CD4-positive, alpha-beta T cell treated with Interleukin-17A for 1 hour (primary cell): ENCODE results near the gene DCAF8L2.
"Not testable (repeated sequence)": the region's sequence is repeated elsewhere in the genome, so short reads cannot be mapped to it uniquely, and the experiment has no call there.

Experiments used
- DNase-seq: peaks from one replicate; pipeline ENCODE4 v3.0.0-alpha.2; 2020

Gene DCAF8L2

DNA sequence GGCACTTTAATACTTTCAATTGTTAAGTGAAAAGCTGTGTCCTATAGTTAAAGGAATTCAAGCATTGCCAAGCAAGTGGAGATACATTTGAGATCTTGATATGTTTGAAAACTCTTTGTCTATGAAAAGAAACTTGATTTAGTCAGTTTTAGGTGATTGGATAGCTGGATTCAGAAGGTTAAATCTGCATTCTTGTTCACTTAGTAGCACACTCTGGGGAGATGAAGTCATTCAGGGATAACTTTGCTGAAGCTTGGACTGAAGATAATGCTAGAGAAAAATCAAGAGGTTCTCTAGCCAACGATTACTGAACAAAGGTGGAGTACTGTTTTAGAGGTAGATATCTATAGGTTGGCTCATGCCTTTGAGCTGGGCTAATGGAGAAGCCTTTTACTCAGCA, 90.6 kb downstream of the DCAF8L2 start:
- DNase-seq, result no peak

GRCh38 chrX:27683566-27684208, 93.5 kb downstream of the DCAF8L2 start:
- not testable (repeated sequence) for DNase-seq

DNA sequence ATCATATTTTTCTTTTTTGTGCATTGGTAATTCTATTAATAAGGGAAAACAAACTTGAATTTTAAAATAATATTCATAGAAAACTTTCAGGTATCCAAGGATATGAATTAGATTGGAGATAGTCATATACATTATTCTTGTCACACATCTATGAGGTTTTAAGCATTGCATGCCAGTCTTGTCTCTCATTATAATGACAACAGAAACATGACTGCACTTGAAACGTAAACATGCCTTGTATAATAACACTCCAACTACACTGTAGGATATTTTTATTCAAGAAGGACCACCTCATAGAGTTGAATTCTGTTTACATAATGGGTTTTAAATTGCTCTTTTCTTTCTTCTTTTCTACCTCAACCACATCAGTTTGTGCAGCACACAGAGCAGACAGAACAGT, 104.5 kb downstream of the DCAF8L2 start:
- no peak for DNase-seq

DNA sequence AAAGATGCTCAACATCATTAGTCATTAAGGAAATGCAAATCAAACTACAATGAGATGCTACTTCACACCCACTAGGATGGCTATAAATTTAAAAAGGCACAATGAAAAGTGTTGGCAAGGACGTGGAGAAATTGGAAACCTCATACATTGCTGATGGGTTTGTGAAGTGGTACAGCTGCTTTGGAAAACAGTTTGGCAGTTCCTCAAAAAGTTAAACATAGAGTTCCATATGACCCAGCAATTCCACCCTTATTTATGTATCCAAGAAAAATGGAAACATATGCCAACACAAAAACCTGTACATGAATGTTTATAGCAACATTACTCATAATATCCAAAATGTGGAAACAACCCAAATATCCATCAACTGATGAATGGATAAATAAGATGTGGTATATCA, 116.4 kb downstream of the DCAF8L2 start:
- no peak for DNase-seq

DNA sequence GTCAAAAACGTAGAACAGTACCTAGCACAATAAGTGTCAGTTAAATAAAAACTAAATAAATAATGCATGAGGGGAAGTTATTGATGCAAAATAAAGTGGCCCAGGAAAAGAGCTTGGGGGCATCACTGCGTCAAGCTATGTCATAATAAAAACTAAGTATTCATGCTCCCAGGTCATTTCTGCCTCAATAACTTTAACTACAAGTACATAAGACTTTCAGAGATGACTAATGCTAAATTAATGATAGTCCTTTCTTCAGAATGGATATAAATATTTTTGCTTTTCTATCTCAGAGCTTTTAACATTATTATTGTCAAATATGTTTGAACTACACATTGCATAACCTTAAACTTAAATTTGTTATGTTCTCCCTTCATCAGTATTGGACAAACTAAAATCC, 125.5 kb downstream of the DCAF8L2 start:
- DNase-seq, result no peak

- no peak for DNase-seq
These were observed 138.1 kb downstream of the DCAF8L2 start for GRCh38 chrX:27728291-27728690.

DNA sequence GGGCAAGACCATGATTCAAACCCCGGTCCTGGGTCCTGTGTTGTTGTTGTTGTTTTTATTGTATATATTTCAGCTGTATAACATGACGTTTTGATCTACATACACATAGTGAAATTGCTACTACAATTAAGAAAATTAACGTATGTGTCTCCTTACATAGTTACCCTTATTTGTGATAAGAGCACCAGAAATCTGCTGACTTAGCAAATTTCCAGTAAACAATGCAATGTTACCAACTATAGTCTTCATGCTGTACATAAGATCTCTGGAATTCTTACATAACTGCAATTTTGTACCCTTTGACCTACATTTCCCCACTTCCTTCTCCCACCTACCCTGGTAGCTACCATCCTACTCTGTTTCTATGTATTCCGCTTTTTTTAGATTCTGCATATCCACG, 141.8 kb downstream of the DCAF8L2 start:
- DNase-seq, result no peak

- no peak for DNase-seq
These were observed 145.8 kb downstream of the DCAF8L2 start for GRCh38 chrX:27735914-27736313.

DNA sequence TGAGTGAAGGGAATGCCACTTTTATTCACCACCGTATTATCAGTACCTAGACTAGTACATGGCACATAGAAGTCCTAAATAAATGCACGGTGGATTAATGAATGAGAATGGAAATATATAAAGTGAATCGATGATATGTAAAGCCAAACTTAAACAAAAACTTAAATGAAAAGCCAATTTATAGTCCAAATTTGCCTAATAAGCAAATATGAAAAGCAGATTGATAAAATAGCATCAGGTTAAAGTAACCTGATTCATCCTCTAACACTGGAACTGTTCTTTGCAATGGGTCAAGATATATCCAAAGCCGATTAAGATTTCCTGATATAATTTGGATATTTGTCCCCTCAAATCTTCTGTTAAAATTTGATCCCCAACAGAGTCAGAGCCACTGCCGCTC, 150.8 kb downstream of the DCAF8L2 start:
- no peak for DNase-seq

DNA sequence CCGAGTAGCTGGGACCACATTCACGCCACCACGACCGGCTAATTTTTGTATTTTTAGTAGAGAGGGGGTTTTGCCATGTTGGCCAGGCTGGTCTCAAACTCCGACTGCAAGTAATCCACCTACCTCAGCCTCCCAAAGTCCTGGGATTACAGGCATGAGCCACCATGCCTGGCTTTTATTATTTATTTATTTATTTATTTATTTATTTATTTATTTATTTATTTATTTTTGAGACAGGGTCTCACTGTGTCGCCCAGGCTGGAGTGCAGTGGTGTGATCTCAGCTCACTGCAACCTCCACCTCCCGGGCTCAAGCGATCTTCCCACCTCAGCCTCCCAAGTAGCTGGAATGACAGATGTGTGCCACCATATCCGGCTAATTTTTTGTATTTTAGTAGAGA, 153.4 kb downstream of the DCAF8L2 start:
- not testable (repeated sequence) for DNase-seq

DNA sequence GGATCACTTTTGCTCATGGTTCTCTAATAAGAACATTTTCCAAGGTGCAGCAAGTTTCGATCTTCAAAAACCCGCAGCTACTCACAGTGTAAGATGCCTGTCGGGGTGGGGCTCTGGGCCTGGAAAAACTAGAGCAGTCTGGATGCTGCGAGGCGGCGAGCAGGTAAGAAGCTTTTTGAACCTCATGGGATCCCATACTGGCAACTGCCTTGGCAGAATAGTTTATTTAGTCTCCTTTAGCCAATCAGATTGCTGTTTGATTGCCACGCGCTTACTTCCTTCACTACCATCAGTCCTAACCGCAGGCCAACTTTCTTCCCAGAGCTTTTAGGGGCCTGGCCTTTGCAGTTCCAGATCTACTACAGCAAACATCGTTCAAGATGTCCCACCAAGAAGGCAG, 156.4 kb downstream of the DCAF8L2 start:
- no peak for DNase-seq

- not testable (repeated sequence) for DNase-seq
These were observed 160.2 kb downstream of the DCAF8L2 start for GRCh38 chrX:27750298-27750697.

DNA sequence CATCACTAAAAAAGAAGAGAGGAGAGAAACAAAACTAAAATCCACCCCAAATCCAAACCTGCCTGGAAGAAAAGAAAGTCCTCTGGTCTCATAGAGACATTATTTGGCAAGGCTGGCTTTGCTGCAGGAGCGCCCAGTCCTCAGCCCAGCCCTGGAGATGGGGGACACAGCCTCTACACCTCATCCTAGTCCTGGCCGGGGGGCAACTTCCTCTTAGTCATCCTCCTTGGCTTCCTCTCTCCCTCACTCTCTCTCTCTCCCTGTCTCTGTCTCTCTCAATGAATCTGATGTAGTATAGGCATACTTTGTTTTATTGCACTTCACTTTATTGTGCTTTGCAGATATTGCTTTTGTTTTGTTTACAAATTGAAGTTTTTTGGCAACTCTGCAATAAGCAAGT, 161.8 kb downstream of the DCAF8L2 start:
- DNase-seq, result no peak

DNA sequence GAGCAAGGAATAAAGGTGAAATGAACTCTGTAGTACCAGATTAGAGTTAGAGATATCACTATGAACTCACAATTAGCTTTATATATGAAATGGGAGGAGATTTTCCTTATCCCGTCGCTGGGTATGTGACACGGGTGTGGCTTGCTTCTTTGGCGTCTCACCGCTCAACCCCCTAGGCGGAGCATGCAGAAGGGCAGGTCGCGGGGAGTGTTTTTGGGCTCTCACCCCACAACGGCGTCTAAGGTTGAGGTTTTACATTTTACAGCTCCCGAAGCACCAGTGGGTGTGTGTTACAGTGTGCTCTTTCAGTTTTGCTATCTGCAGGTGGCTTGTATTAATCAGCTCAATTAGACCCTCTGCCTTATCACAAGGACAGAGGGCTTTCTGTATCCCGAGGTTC, 175.6 kb downstream of the DCAF8L2 start:
- no peak for DNase-seq

DNA sequence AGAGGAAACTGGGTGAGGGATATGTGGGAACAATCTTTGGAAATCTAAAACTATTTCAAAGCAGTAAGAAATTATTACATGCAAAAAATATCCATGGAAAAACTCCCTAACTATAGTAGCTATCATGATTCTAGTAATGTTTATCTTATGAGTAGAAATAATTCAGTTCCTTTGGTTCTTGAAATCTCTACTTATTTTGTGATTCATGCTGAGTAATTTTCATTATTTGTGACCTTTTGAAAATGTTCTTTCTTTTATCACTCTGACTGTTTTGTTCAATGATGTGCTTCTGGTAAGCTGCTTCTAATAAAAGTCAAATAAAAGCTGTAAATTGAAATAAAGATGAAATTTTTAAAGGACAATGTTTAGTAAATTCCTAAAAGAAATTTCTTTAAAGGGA, 177.2 kb downstream of the DCAF8L2 start:
- DNase-seq, result no peak

- no peak for DNase-seq
These were observed 185.8 kb downstream of the DCAF8L2 start for GRCh38 chrX:27775984-27776383.

- DNase-seq, result no peak
These were observed 206.6 kb downstream of the DCAF8L2 start for GRCh38 chrX:27796640-27797257.

DNA sequence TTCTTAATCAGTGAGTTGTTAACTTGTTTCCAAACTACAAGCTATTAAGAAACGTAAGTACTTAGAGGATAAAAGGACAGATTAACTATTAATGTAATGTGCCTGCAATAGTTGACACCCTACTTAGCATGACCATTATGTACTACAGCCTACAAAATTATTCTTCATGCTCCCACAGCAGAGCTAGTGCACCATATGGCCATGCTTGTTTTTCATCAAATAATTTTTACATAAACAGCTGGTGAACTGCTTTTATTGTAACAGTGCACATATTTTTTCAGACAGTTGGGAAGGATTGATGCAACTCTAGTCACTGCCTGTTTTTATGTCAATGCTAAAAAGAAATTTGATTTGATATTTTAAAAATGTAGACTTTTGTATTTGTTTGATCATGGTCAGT, 207.4 kb downstream of the DCAF8L2 start:
- DNase-seq, result no peak
